HG03457 (cell line): ENCODE results near the gene GALNT10.

Experiments used
- ATAC-seq: cut with Tn5 transposase; IDR thresholded peaks from one replicate; pipeline ENCODE4 v1.9.1; 2021; ENCODE audit warnings: moderate number of reproducible peaks; ENCODE audit not compliant: unreplicated experiment

The GALNT10 gene

DNA sequence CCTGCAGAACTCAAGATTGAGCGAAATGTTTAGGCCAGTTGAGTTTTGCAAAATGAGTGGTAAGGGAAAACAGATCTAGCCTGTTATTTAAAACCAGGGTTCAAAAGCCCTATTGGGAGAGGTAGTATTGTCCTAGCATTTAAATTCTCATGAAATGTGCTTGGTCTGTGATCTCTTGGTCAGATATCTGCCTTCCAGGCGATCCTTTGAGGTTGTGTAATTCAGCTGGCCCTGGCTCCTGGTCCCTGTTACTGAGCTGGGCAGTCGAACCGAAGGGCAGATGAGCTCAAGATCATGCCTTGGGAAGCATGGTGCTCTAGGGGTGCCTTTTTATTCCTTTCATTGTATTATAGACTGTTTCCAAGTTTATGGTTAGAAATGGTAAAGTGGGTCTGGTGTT lies 269.6 kb downstream of the GALNT10 start:
- ATAC-seq, result no peak

DNA sequence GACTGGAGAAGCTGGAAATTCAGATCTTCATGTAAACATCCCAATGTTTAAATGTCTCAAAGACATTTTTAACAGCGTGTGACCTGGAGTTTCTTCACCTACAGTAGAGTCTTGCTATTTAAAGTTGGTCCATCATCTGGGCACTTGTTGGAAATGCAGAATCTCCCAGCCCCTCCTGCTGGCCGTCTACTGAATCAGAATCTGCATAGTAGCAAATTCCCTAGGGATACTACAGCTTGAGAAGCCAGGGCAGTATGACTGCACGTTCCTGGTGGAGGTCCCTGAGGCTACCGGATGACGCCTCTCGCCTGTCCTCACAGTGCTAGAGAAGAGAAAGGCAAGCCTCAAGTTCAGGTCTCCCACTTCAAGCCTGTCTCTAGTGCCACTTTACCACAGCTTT lies 271.0 kb downstream of the GALNT10 start:
- no peak for ATAC-seq

DNA sequence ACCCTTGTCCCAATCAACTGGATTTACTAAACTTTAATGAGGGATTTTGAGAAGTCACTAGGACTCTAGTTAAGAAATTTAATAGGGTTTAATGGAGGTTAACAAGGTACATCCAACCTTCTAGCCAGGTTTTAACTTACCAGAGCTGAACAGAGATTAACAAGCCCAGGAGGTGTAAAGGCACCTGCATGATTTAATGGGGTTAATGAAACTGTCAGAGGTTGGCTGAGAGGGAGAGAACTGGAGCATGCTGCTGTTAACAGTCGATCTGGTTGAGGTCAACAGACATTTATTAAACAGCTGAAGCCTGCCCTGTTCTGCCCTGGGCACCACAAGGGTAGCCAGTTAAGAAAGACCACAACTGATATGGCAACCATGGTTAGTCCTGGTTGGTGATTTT lies 273.9 kb downstream of the GALNT10 start:
- no peak for ATAC-seq

GRCh38 chr5:154465169-154465568 lies 274.6 kb downstream of the GALNT10 start:
- no peak for ATAC-seq

DNA sequence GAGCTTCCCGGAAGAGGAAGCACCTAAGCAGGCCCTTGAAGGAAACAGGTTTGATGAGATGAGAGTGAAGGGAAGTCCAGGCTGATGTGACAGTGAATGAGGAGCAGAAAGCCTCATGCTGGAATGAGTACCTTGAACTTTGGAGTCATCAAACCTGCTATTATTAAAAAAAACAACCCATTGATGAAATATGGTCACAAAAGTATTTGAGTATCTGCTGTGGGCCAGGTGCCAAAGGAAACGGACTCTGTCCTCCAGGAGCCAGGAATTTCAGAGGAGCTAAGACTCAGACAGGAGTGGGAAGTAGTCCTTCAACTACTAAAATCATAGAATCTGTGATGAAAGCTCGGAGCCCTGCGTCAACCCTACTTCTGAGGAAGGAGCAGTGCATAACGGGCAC lies 275.6 kb downstream of the GALNT10 start:
- no peak for ATAC-seq

- ATAC-seq, result no peak
These were observed 276.1 kb downstream of the GALNT10 start for GRCh38 chr5:154466671-154467070.

DNA sequence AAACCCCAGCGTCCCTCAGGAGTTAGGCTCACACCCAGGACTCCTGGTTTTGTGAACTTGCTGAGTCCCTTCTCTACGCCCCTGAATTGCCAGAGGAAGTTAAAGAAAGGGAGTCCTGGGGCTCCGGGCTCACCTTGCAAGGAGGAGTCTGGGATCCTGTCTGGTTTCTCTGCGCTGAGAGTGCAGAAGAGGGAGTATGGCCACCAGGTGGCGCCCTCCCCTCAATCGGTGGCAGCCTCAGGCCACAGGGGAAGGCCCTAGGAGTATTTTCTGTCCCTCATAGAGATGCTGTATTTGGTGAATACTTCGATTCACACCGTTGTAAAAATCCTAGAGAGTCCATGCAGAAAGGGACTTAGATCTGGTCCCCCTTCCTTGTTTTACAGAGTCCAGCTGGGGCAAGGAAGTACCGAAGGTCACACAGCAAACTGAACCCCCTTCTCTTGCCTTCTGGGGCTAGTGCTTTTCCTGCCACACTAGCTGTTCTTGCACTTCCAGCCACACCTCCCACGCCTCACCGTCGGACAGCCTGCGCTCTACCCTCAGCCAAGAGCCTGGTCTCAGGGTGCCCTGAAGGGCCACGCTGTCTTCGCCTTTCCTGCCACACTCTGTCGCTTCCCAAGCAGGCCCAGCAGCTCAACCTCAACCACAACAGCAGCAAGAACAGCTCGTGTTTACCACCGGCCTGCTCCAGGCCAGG lies 277.3 kb downstream of the GALNT10 start:
- ATAC-seq, result no peak

GRCh38 chr5:154470137-154470536 lies 279.6 kb downstream of the GALNT10 start:
- ATAC-seq, result no peak
